Panc1 (cell line): ENCODE results near the gene PIK3R6.

ENCODE experiments used
- POLR2AphosphoS5 ChIP-seq: IDR thresholded peaks from 2 replicates; pipeline ENCODE4 v1.6.1; 2012; ENCODE audit warnings: mild to moderate bottlenecking, low read depth, low read length, moderate library complexity
- SIN3A ChIP-seq: IDR thresholded peaks from 2 replicates; pipeline ENCODE4 v1.6.1; 2012; ENCODE audit warnings: low read depth, mild to moderate bottlenecking, low read length, moderate library complexity, borderline replicate concordance; ENCODE audit not compliant: insufficient read depth
- TCF7L2 ChIP-seq: IDR thresholded peaks from 2 replicates; pipeline ENCODE4 v1.6.1; 2011; ENCODE audit warnings: mild to moderate bottlenecking, low read depth, low read length, inconsistent platforms
- TF ChIP-seq, protein P1 (sequence below): fragments of 450-650 bp; IDR thresholded peaks from 2 replicates; pipeline ENCODE4 v1.5.1; 2017; ENCODE audit warnings: mild to moderate bottlenecking
- TF ChIP-seq, protein P2 (sequence below), 2 experiments: IDR thresholded peaks; 2 replicates each; pipeline ENCODE4 v1.6.1; 2011 to 2012; ENCODE audit warnings: low read depth in 2 of 2, control low read depth in 1 of 2, low read length in 1 of 2, mild to moderate bottlenecking in 1 of 2, moderate library complexity in 1 of 2; ENCODE audit not compliant: insufficient read depth in 1 of 2

DNA sequence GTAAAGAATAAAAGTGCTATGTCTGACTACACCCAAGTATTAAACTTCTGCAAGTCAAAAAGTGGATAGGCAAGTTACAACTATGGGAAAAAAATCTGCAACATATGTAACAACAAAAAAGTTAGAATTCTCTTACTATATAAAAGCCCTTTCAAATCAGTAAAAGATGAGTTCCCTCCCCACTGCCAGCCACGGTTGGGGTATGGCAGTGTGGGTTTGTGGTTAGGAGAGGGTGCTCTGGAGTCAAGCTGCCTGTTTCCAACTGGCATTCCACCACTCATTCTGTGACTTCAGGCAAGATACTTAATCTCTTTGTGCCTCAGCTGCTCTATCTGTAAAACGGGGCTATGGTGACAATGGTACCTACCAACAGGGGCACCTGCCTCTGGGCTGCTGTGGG, 41.7 kb downstream of the PIK3R6 start:
- TF ChIP-seq, protein P1, sequence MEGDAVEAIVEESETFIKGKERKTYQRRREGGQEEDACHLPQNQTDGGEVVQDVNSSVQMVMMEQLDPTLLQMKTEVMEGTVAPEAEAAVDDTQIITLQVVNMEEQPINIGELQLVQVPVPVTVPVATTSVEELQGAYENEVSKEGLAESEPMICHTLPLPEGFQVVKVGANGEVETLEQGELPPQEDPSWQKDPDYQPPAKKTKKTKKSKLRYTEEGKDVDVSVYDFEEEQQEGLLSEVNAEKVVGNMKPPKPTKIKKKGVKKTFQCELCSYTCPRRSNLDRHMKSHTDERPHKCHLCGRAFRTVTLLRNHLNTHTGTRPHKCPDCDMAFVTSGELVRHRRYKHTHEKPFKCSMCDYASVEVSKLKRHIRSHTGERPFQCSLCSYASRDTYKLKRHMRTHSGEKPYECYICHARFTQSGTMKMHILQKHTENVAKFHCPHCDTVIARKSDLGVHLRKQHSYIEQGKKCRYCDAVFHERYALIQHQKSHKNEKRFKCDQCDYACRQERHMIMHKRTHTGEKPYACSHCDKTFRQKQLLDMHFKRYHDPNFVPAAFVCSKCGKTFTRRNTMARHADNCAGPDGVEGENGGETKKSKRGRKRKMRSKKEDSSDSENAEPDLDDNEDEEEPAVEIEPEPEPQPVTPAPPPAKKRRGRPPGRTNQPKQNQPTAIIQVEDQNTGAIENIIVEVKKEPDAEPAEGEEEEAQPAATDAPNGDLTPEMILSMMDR: no peak
- TF ChIP-seq POLR2AphosphoS5: no peak
- no peak for TF ChIP-seq TCF7L2
- TF ChIP-seq, protein P2, sequence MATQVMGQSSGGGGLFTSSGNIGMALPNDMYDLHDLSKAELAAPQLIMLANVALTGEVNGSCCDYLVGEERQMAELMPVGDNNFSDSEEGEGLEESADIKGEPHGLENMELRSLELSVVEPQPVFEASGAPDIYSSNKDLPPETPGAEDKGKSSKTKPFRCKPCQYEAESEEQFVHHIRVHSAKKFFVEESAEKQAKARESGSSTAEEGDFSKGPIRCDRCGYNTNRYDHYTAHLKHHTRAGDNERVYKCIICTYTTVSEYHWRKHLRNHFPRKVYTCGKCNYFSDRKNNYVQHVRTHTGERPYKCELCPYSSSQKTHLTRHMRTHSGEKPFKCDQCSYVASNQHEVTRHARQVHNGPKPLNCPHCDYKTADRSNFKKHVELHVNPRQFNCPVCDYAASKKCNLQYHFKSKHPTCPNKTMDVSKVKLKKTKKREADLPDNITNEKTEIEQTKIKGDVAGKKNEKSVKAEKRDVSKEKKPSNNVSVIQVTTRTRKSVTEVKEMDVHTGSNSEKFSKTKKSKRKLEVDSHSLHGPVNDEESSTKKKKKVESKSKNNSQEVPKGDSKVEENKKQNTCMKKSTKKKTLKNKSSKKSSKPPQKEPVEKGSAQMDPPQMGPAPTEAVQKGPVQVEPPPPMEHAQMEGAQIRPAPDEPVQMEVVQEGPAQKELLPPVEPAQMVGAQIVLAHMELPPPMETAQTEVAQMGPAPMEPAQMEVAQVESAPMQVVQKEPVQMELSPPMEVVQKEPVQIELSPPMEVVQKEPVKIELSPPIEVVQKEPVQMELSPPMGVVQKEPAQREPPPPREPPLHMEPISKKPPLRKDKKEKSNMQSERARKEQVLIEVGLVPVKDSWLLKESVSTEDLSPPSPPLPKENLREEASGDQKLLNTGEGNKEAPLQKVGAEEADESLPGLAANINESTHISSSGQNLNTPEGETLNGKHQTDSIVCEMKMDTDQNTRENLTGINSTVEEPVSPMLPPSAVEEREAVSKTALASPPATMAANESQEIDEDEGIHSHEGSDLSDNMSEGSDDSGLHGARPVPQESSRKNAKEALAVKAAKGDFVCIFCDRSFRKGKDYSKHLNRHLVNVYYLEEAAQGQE (IDR thresholded peaks at IDR 0.05; ENCODE audit: insufficient read depth in 1 of 2, low read depth in 2 of 2, low read length in 1 of 2): no peak
- no peak for TF ChIP-seq SIN3A
